ENCODE data around the gene POU6F2. TPM values are rescaled to one million over a fixed set of nuclear protein-coding genes. Genes with fewer than 3 reads are reported as not detected.

POU6F2 gene
- total RNA-seq, 4 donors from 2014 or later, result 0.91 TPM; not detected in 3

GRCh38 chr7:39099146-39099545 is 121.4 kb downstream of the POU6F2 start:
- no peak overlapping the region for H3K4me3 ChIP-seq
- no peaks in the 10 kb centered on the region for H3K27me3 ChIP-seq
- no peak overlapping the region for H3K27ac ChIP-seq
- no peak for DNase-seq
- no peaks in the 10 kb centered on the region for H3K4me1 ChIP-seq
- intact Hi-C loops (cut with DNase I; ENCODE audit: low total_unique reads), result no loop called here
- no peaks in the 10 kb centered on the region for H3K36me3 ChIP-seq
- H3K9me3 ChIP-seq, result no peaks in the 10 kb centered on the region
- TF ChIP-seq, protein P1, sequence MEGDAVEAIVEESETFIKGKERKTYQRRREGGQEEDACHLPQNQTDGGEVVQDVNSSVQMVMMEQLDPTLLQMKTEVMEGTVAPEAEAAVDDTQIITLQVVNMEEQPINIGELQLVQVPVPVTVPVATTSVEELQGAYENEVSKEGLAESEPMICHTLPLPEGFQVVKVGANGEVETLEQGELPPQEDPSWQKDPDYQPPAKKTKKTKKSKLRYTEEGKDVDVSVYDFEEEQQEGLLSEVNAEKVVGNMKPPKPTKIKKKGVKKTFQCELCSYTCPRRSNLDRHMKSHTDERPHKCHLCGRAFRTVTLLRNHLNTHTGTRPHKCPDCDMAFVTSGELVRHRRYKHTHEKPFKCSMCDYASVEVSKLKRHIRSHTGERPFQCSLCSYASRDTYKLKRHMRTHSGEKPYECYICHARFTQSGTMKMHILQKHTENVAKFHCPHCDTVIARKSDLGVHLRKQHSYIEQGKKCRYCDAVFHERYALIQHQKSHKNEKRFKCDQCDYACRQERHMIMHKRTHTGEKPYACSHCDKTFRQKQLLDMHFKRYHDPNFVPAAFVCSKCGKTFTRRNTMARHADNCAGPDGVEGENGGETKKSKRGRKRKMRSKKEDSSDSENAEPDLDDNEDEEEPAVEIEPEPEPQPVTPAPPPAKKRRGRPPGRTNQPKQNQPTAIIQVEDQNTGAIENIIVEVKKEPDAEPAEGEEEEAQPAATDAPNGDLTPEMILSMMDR (IDR thresholded peaks at IDR 0.05), result no peak
- TF ChIP-seq POLR2A (IDR thresholded peaks at IDR 0.05), result no peak

DNA sequence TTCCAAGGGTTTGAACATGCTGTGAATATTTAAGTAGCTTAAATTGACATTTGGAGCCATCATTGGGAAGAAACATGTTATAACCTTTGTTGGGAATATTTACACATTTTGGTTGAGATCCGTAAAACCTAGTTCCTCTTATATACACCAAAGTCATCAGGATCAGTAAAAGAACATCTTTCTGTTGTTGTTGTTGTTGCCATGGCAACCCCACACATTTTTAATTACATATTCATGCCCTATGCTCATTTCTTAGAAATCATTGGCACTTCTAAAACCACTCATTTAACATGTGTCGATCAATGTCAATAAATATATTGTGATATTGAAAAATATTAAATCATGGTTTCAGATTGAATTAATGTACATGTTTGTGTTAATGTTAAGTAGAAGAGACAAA is 122.6 kb downstream of the POU6F2 start:
- H3K27ac ChIP-seq, result no peak overlapping the region
- H3K36me3 ChIP-seq, result no peaks in the 10 kb centered on the region
- intact Hi-C loops (cut with DNase I; ENCODE audit: low total_unique reads), result no loop called here
- no peaks in the 10 kb centered on the region for H3K27me3 ChIP-seq
- H3K4me1 ChIP-seq, result no peaks in the 10 kb centered on the region
- no peak overlapping the region for H3K4me3 ChIP-seq
- DNase-seq, result no peak
- no peak for TF ChIP-seq POLR2A (IDR thresholded peaks at IDR 0.05)
- TF ChIP-seq, protein P1 (IDR thresholded peaks at IDR 0.05), result no peak
- H3K9me3 ChIP-seq, result no peaks in the 10 kb centered on the region

DNA sequence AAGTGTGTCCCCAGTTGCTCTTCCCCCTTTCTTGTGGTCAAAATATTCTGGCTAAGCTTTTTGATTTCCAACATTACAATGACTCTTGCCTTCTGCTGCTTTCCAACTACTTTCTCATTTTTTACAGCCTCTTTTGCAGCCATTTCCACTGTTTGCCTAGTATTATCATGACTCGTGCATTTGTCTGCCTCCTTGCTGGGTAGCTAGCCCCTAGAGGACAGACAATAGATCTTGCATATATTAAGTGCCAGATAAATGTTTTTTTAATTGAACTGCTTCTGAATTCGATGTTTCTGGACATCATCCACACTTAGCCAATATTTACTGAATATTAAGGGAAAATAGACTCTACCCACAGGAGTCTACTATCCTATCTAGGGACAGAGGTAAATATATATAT is 124.5 kb downstream of the POU6F2 start:
- H3K9me3 ChIP-seq, result no peaks in the 10 kb centered on the region
- no peak overlapping the region for H3K4me3 ChIP-seq
- DNase-seq, result no peak
- intact Hi-C loops (cut with DNase I; ENCODE audit: low total_unique reads), result no loop called here
- no peak overlapping the region for H3K27ac ChIP-seq
- no peaks in the 10 kb centered on the region for H3K27me3 ChIP-seq
- no peaks in the 10 kb centered on the region for H3K36me3 ChIP-seq
- TF ChIP-seq POLR2A (IDR thresholded peaks at IDR 0.05), result no peak
- TF ChIP-seq, protein P1 (IDR thresholded peaks at IDR 0.05), result no peak
- no peaks in the 10 kb centered on the region for H3K4me1 ChIP-seq

GRCh38 chr7:39105720-39106119 is 128.0 kb downstream of the POU6F2 start:
- Histone ChIP-seq H3K9me3 (no peaks in the 10 kb centered on the region), H3K36me3 (no peaks in the 10 kb centered on the region), H3K4me1 (no peaks in the 10 kb centered on the region), H3K4me3 (no peak overlapping the region), H3K27ac (no peak overlapping the region), H3K27me3 (no peaks in the 10 kb centered on the region)
- DNase-seq, result no peak
- TF ChIP-seq, protein P1 (IDR thresholded peaks at IDR 0.05), result no peak
- TF ChIP-seq POLR2A (IDR thresholded peaks at IDR 0.05), result no peak
- intact Hi-C loops (cut with DNase I; ENCODE audit: low total_unique reads), result no loop called here

DNA sequence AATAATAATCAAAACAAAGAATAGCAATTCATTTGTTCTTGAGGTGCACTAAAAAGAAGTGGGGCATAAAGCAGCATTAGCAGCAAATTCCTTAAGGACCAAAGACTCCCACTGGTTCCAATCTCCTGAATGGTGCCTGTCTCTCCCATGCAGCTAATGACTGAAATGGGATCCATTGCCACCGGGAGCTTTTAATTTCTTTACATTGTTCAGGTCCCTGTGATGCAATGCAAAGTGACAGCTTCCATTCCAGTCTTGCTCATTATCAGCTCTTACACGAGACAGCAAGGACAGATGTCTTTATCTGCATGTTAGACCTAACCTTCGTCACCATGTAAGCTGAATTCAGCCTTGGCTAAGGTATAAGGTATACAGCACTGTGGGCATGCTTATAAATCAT is 148.1 kb downstream of the POU6F2 start:
- no peak for DNase-seq
- H3K9me3 ChIP-seq, result no peaks in the 10 kb centered on the region
- H3K27me3 ChIP-seq, result no peaks in the 10 kb centered on the region
- TF ChIP-seq, protein P1 (IDR thresholded peaks at IDR 0.05), result no peak
- no peak for TF ChIP-seq POLR2A (IDR thresholded peaks at IDR 0.05)
- H3K4me3 ChIP-seq, result no peak overlapping the region
- H3K36me3 ChIP-seq, result no peaks in the 10 kb centered on the region
- H3K27ac ChIP-seq, result no peak overlapping the region
- no peaks in the 10 kb centered on the region for H3K4me1 ChIP-seq
- intact Hi-C loops (cut with DNase I; ENCODE audit: low total_unique reads), result no loop called here
